CD4-positive, alpha-beta memory T cell (primary cell): ENCODE data around the gene PDK1. TPM values are rescaled to one million over a fixed set of nuclear protein-coding genes. Genes with fewer than 3 reads are reported as not detected.

ENCODE experiments used
- CTCF ChIA-PET: fragments of 350-600 bp; sonication (Branson Sonifier 250); formaldehyde crosslinking; loops from one replicate; lab custom pipeline; 2021; ENCODE audit warnings: inconsistent platforms; ENCODE audit not compliant: partially characterized antibody; lab: Charles Lee
- POLR2A ChIA-PET: fragments of 350-600 bp; sonication (Branson Sonifier 250); formaldehyde crosslinking; loops from one replicate; lab custom pipeline; 2021; ENCODE audit not compliant: partially characterized antibody; lab: Charles Lee
- DNase-seq, 5 donors: peaks; one replicate each; pipeline versions ENCODE4 v3.0.0 to v3.0.0-alpha.2; 2020 to 2022; ENCODE audit warnings: mixed read lengths in 1 of 5
- H3K27ac ChIP-seq: one replicate; pipeline ENCODE4 v1.7.0; 2013; ENCODE audit warnings: low read depth, low read length
- H3K27me3 ChIP-seq: 2 replicates; pipeline ENCODE4 v1.7.0; 2013; ENCODE audit warnings: mild to moderate bottlenecking, low read length, moderate library complexity; ENCODE audit not compliant: insufficient read depth
- H3K36me3 ChIP-seq: 2 replicates; pipeline ENCODE4 v1.7.0; 2013; ENCODE audit warnings: mild to moderate bottlenecking, low read length, moderate library complexity; ENCODE audit not compliant: insufficient read depth
- H3K4me1 ChIP-seq: 2 replicates; pipeline ENCODE4 v1.7.0; 2013; ENCODE audit warnings: mild to moderate bottlenecking, low read length, moderate library complexity; ENCODE audit not compliant: insufficient read depth
- H3K4me3 ChIP-seq, 2 donors: one replicate each; pipeline ENCODE4 v1.7.0; 2013; ENCODE audit warnings: low read length in 2 of 2, mild to moderate bottlenecking in 1 of 2
- H3K9me3 ChIP-seq, 2 donors: one replicate each; pipeline ENCODE4 v1.7.0; 2013; ENCODE audit warnings: low read length in 2 of 2, control low read depth in 1 of 2; ENCODE audit not compliant: control insufficient read depth in 1 of 2
- H3K27ac Mint-ChIP-seq, 7 donors: one replicate each; pipeline ENCODE4 v1.8.0; 2020 to 2021; ENCODE audit warnings: mixed read lengths in 7 of 7, mild to moderate bottlenecking in 6 of 7, inconsistent platforms in 3 of 7, moderate library complexity in 3 of 7
- H3K27me3 Mint-ChIP-seq, 2 donors: one replicate each; pipeline ENCODE4 v1.8.0; 2020 to 2021; ENCODE audit warnings: mixed read lengths in 2 of 2
- H3K36me3 Mint-ChIP-seq, 2 donors: one replicate each; pipeline ENCODE4 v1.8.0; 2020 to 2021; ENCODE audit warnings: mixed read lengths in 2 of 2, inconsistent platforms in 1 of 2, mild to moderate bottlenecking in 1 of 2
- H3K4me1 Mint-ChIP-seq, 4 donors: one replicate each; pipeline ENCODE4 v1.8.0; 2020 to 2021; ENCODE audit warnings: mixed read lengths in 4 of 4, mild to moderate bottlenecking in 1 of 4
- H3K4me3 Mint-ChIP-seq, 8 donors: one replicate each; pipeline ENCODE4 v1.8.0; 2020 to 2021; ENCODE audit warnings: mixed read lengths in 8 of 8, mild to moderate bottlenecking in 7 of 8, moderate library complexity in 6 of 8, inconsistent platforms in 3 of 8
- H3K9me3 Mint-ChIP-seq, 8 donors: one replicate each; pipeline ENCODE4 v1.8.0; 2020 to 2021; ENCODE audit warnings: mixed read lengths in 8 of 8, mild to moderate bottlenecking in 5 of 8, inconsistent platforms in 3 of 8, moderate library complexity in 1 of 8
- intact Hi-C: fragments of 100-400 bp; cut with micrococcal nuclease; formaldehyde crosslinking; loops from one replicate; pipeline ENCODE4 v1.15.1; 2023
- polyA plus RNA-seq, 2 donors: library from polyadenylated mRNA; unstranded; fragments of 300-500 nt; fragmentation: Illumina TruSeq; gene quantifications; one replicate each; pipeline ENCODE4 v1.2.3, GENCODE V29; 2021
- total RNA-seq, 2 experiments: library from RNA; stranded (reverse); gene quantifications; one replicate each; pipeline ENCODE4 v1.2.3, GENCODE V29; 2021

PDK1 gene
- total and polyA plus RNA-seq, 4 experiments from 2014 or later = 12.9 to 36.8 (median 26.8) TPM

DNA sequence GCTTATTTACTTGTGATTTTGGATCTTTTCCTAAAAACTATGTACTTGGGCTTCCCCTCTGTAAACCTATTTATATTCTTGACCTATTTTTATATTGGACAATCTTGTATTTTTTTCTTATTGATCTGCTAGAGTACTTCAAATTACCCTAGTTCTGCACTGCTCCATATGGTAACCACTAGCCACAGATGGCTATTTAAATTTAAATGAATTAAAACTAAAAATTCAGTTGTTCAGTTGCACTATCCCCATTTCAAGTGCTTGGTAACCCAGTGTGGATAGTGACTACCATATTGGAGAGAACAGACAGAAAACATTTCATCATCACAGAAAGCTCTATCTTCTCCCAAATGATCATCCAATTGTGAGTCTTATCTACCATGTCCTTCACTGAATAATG lies 74.3 kb downstream of the PDK1 start:
- no peak overlapping the region for H3K27ac ChIP-seq
- POLR2A ChIA-PET = no interaction called here

DNA sequence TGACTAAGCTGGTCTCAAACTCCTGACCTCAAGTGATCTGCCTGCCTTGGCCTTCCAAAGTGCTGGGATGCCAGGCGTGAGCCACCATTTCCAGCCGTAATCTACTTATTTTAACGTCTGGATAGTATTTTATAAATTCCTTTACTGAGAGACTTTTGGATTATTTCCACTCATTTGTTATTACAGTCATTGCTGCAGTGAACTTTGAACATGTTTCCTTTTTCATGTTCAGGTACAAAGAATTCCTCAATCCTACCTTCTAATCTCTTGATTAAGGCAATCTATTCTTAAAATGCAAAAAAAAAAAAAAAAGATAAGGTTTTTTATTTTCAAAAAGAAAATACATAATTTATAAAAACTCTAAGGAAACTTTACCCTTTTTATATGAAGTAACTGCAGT lies 78.6 kb downstream of the PDK1 start:
- intact Hi-C loops = no loop called here
- no peak for DNase-seq
- Histone ChIP-seq H3K36me3 (no peaks in the 10 kb centered on the region), H3K4me1 (no peaks in the 10 kb centered on the region), H3K9me3 (no peaks in the 10 kb centered on the region), H3K27me3 (no peaks in the 10 kb centered on the region), H3K4me3 (no peak overlapping the region), H3K27ac (no peak overlapping the region)
- POLR2A ChIA-PET = no interaction called here
- Mint-ChIP-seq H3K9me3 (peaks cover 0 to 3% (median 0%) of the 10 kb centered on the region in 8 donors), H3K27ac (no peak overlapping the region), H3K27me3 (peaks cover 0 to 4% of the 10 kb centered on the region in 2 donors), H3K4me3 (no peak overlapping the region), H3K36me3 (peaks cover 2 to 21% of the 10 kb centered on the region in 2 donors), H3K4me1 (no peaks in the 10 kb centered on the region)
- CTCF ChIA-PET = no interaction called here

More for the DNA sequence above, 74.3 kb downstream of the PDK1 start:
- no peak for DNase-seq
- Histone ChIP-seq H3K9me3 (no peaks in the 10 kb centered on the region), H3K4me1 (no peaks in the 10 kb centered on the region), H3K4me3 (no peak overlapping the region), H3K36me3 (no peaks in the 10 kb centered on the region), H3K27me3 (no peaks in the 10 kb centered on the region)
- H3K27ac Mint-ChIP-seq = no peak overlapping the region
- peaks cover 6 to 40% of the 10 kb centered on the region in 2 donors for H3K36me3 Mint-ChIP-seq
- intact Hi-C loops = no loop called here
- CTCF ChIA-PET = interaction anchor here (0.7 kb wide), 1 partner anchor 342 kb away, joined by 3 read pairs; no protein-coding TSS in a partner anchor
- no peak overlapping the region for H3K4me3 Mint-ChIP-seq
- no peaks in the 10 kb centered on the region for H3K27me3 Mint-ChIP-seq
- peaks cover 0 to 3% (median 0%) of the 10 kb centered on the region in 8 donors for H3K9me3 Mint-ChIP-seq
- no peaks in the 10 kb centered on the region for H3K4me1 Mint-ChIP-seq

DNA sequence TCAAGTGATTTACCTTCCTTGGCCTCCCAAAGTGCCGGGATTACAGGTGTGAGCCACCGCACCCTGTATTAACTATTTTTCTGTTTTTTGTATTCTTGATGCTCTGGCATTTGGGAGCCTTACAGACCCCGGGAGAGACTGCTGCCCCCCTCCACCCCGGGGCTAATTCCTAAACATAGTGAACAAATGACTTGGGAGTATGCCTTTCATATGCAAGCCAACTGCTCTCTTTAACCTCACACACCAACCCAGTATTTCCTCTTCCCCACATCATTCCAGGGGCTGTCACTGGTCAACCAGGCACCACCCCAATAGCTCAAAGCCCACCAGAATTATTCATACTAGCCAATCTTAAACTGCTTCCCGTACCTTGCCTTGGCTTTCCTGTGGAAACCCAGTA lies 79.7 kb downstream of the PDK1 start:
- DNase-seq = no peak
- H3K9me3 ChIP-seq = no peaks in the 10 kb centered on the region
- Mint-ChIP-seq H3K4me3 (no peak overlapping the region), H3K9me3 (peaks cover 0 to 3% (median 0%) of the 10 kb centered on the region in 8 donors), H3K27ac (no peak overlapping the region), H3K36me3 (peaks cover 0 to 11% of the 10 kb centered on the region in 2 donors), H3K27me3 (peaks cover 0 to 4% of the 10 kb centered on the region in 2 donors), H3K4me1 (no peaks in the 10 kb centered on the region)
- no peaks in the 10 kb centered on the region for H3K4me1 ChIP-seq
- no peak overlapping the region for H3K27ac ChIP-seq
- ChIA-PET CTCF (no interaction called here), POLR2A (no interaction called here)
- no peaks in the 10 kb centered on the region for H3K36me3 ChIP-seq
- intact Hi-C loops = no loop called here
- H3K27me3 ChIP-seq = no peaks in the 10 kb centered on the region
- no peak overlapping the region for H3K4me3 ChIP-seq

DNA sequence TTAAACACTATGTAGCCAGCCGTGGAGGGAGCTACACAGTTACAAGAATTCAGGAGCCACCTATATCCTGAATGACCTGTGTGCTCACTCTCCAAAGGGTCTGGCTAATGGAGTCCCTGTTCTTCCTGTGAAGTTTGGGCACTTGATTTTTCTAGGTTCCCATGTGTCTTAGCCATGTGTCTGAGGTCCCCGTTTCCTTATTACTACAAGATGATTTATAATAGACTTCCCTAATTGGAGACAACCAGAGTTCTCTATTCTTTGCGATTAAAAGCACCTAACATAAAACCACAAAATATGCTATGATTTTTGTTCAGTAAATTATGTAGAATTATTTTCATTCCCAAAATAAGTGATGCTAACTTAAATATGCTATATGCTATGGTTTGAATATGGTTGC lies 83.4 kb downstream of the PDK1 start:
- Histone ChIP-seq H3K27me3 (no peaks in the 10 kb centered on the region), H3K27ac (no peak overlapping the region), H3K9me3 (no peaks in the 10 kb centered on the region), H3K4me3 (no peak overlapping the region), H3K4me1 (no peaks in the 10 kb centered on the region), H3K36me3 (no peaks in the 10 kb centered on the region)
- DNase-seq = no peak
- ChIA-PET POLR2A (no interaction called here), CTCF (no interaction called here)
- Mint-ChIP-seq H3K36me3 (peaks cover 0 to 10% of the 10 kb centered on the region in 2 donors), H3K4me1 (no peaks in the 10 kb centered on the region), H3K9me3 (no peaks in the 10 kb centered on the region), H3K4me3 (no peak overlapping the region), H3K27me3 (peaks cover 0 to 4% of the 10 kb centered on the region in 2 donors), H3K27ac (no peak overlapping the region)
- intact Hi-C loops = no loop called here

DNA sequence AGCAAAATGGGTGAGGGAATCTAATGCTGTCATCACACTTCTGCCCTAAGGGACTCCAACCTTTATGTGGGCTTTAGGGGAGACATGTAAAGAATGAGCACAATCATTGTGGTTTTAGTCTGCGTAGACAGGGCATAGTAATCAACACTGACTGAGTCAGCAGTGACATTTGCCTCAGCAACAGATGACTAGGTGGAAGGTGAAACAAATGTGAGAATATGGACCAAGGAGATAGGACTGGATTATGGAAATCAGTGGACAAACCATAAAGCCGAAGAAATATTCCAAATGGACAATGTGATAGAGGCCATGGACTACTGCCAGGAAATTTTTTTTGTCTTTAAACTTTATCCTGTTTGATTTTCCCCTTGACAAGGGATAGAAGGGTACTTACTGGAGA lies 83.9 kb downstream of the PDK1 start:
- Mint-ChIP-seq H3K27ac (no peak overlapping the region), H3K4me1 (no peaks in the 10 kb centered on the region), H3K4me3 (no peak overlapping the region), H3K9me3 (no peaks in the 10 kb centered on the region), H3K36me3 (peaks cover 0 to 10% of the 10 kb centered on the region in 2 donors), H3K27me3 (peaks cover 0 to 4% of the 10 kb centered on the region in 2 donors)
- Histone ChIP-seq H3K4me1 (no peaks in the 10 kb centered on the region), H3K27ac (no peak overlapping the region), H3K27me3 (no peaks in the 10 kb centered on the region), H3K9me3 (no peaks in the 10 kb centered on the region), H3K4me3 (no peak overlapping the region), H3K36me3 (no peaks in the 10 kb centered on the region)
- DNase-seq = no peak
- intact Hi-C loops = no loop called here
- CTCF ChIA-PET = no interaction called here
- POLR2A ChIA-PET = no interaction called here

DNA sequence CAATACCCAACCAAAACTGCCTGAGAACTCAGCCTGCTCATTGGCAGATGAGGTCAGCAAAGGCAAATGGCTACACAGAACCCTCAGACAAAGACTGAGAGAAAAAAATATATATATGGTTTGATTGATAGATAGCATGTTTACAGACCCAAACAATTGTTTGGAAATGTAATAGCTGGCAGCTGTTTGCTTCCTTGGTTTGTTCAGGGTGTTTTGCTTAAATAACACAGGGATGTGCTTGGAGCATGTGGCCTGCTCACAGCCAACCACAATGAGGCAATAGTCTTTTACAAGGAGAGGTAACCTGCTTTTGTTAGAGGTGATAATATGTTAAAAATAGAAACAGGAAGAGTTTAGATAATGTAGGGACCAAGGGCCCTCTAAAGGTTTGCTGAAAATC lies 84.5 kb downstream of the PDK1 start:
- CTCF ChIA-PET = no interaction called here
- Histone ChIP-seq H3K36me3 (no peaks in the 10 kb centered on the region), H3K4me1 (no peaks in the 10 kb centered on the region), H3K4me3 (no peak overlapping the region), H3K27ac (no peak overlapping the region), H3K27me3 (no peaks in the 10 kb centered on the region), H3K9me3 (no peaks in the 10 kb centered on the region)
- no peak overlapping the region for H3K27ac Mint-ChIP-seq
- H3K4me3 Mint-ChIP-seq = no peak overlapping the region
- DNase-seq = no peak
- H3K4me1 Mint-ChIP-seq = no peaks in the 10 kb centered on the region
- intact Hi-C loops = no loop called here
- peaks cover 0 to 4% of the 10 kb centered on the region in 2 donors for H3K27me3 Mint-ChIP-seq
- H3K9me3 Mint-ChIP-seq = no peaks in the 10 kb centered on the region
- POLR2A ChIA-PET = no interaction called here
- peaks cover 0 to 10% of the 10 kb centered on the region in 2 donors for H3K36me3 Mint-ChIP-seq

DNA sequence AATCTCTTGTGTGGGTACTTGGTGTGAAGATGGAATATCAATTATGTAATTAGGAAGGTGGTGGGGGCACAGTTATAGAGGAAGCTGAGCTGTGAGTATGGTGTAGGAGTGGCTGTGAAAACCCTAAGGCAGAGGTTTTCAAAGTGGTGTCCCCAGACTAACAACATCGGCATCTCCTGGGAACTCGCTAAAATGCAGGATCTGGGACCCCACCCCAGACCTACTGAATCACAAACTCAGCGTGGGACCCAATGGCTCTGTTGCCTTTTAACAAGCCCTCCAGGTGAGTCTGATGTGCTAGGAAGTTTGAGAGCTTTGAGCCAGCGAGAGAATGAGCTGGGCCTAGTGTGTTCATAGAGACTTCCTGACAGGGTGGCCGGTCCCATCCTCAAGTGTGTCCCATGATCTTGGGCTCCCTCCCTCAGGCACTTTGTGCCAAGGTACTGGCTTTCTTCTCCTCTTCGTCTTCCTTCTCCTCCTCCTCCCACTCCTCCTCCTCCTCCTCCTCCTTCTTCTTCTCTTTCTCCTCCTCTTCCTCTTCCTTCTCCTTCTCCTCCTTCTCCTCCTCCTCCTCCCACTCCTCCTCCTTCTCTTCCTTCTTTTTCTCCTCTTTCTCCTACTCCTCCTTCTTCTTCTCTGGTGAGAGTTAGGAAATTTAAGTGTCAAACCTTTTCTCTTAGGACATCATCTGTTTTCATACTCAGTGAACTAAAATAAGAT lies 86.6 kb downstream of the PDK1 start:
- Histone ChIP-seq H3K4me1 (no peaks in the 10 kb centered on the region), H3K9me3 (no peaks in the 10 kb centered on the region), H3K36me3 (no peaks in the 10 kb centered on the region), H3K27ac (no peak overlapping the region), H3K27me3 (no peaks in the 10 kb centered on the region), H3K4me3 (no peak overlapping the region)
- peaks cover 0 to 7% (median 0%) of the 10 kb centered on the region in 8 donors for H3K9me3 Mint-ChIP-seq
- CTCF ChIA-PET = no interaction called here
- H3K4me3 Mint-ChIP-seq = no peak overlapping the region
- H3K27me3 Mint-ChIP-seq = peaks cover 5 to 7% of the 10 kb centered on the region in 2 donors
- intact Hi-C loops = no loop called here
- POLR2A ChIA-PET = no interaction called here
- peaks cover 0 to 9% of the 10 kb centered on the region in 2 donors for H3K36me3 Mint-ChIP-seq
- H3K27ac Mint-ChIP-seq = no peak overlapping the region
- DNase-seq = no peak
- no peaks in the 10 kb centered on the region for H3K4me1 Mint-ChIP-seq
